Activated T-helper 2 cell treated with anti-CD3 and anti-CD28 coated beads, Interferon-gamma antibody, Interleukin-2, Interleukin-4, amounts not matched to agents 10 μg/mL and 5 μg/mL and 100 μg/mL, durations not matched to agents 14 hours and 24 hours and 36 hours (primary cell): Measurements from ENCODE around the gene OVCH1. TPM values are rescaled to one million over a fixed set of nuclear protein-coding genes. Genes with fewer than 3 reads are reported as not detected.

Experiments
- DNase-seq: peaks from one replicate; pipeline ENCODE4 v3.0.0; 2021; ENCODE audit warnings: low spot score
- H3K27ac Mint-ChIP-seq: one replicate; pipeline ENCODE4 v1.8.0; 2021; ENCODE audit warnings: mixed read lengths
- H3K27me3 Mint-ChIP-seq: one replicate; pipeline ENCODE4 v1.8.0; 2021; ENCODE audit warnings: low read depth, mixed read lengths
- H3K36me3 Mint-ChIP-seq: one replicate; pipeline ENCODE4 v1.8.0; 2021; ENCODE audit warnings: low read depth, mixed read lengths
- H3K4me1 Mint-ChIP-seq: one replicate; pipeline ENCODE4 v1.8.0; 2021; ENCODE audit warnings: low read depth, mixed read lengths
- H3K4me3 Mint-ChIP-seq: one replicate; pipeline ENCODE4 v1.8.0; 2021; ENCODE audit warnings: low read depth, mild to moderate bottlenecking, moderate library complexity, mixed read lengths
- H3K9me3 Mint-ChIP-seq: one replicate; pipeline ENCODE4 v1.8.0; 2021; ENCODE audit warnings: mixed read lengths
- intact Hi-C: fragments of 100-400 bp; cut with micrococcal nuclease; formaldehyde crosslinking; loops from one replicate; pipeline ENCODE4 v1.15.1; 2023
- total RNA-seq: library from RNA; stranded (reverse); gene quantifications from 2 replicates; pipeline ENCODE4 v1.2.3, GENCODE V29; 2022

OVCH1 gene
- not detected in 2 replicates for total RNA-seq

DNA sequence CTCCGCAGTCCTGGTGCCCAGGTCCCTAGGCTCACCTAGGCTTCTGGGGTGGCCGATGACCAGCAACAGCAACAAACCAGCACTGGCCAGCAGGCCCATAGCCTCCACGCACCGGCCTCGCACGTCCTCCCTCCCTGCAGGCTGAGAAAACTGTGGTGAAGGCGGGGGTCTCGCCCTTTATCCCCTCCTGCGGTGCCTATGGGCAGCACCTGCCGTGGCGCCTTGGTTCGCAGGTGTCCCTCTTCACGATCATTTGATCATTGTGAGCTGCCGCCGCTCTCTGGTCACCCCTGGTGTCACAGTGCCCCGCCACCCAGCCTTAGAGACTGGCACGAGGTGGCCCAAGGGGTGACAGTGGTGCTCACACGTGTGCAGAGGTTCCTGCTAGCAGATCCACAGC, at the start of gene OVCH1:
Gene OVCH1 (minus strand): TSS at position 99 of the 400 bp plus-strand sequence. CDS start 0 bp downstream, at position 99.
- no peaks in the 10 kb centered on the region for H3K36me3 Mint-ChIP-seq
- DNase-seq, result no peak
- intact Hi-C loops, result no loop called here
- H3K27ac Mint-ChIP-seq, result no peak within 1 kb of the TSS
- H3K27me3 Mint-ChIP-seq, result no peaks in the 10 kb centered on the region
- no peaks in the 10 kb centered on the region for H3K4me1 Mint-ChIP-seq
- H3K9me3 Mint-ChIP-seq, result no peaks in the 10 kb centered on the region
- no peak within 1 kb of the TSS for H3K4me3 Mint-ChIP-seq

- intact Hi-C loops, result no loop called here
- no peak overlapping the region for H3K27ac Mint-ChIP-seq
- DNase-seq, result no peak
- no peaks in the 10 kb centered on the region for H3K9me3 Mint-ChIP-seq
- no peaks in the 10 kb centered on the region for H3K36me3 Mint-ChIP-seq
- no peak overlapping the region for H3K4me3 Mint-ChIP-seq
- H3K4me1 Mint-ChIP-seq, result no peaks in the 10 kb centered on the region
- H3K27me3 Mint-ChIP-seq, result peaks cover 1% of the 10 kb centered on the region
These were observed 49.7 kb upstream of the OVCH1 start for GRCh38 chr12:29547151-29547632.

GRCh38 chr12:29546000-29546399, 48.5 kb upstream of the OVCH1 start:
- H3K27me3 Mint-ChIP-seq, result peaks cover 1% of the 10 kb centered on the region
- intact Hi-C loops, result no loop called here
- H3K36me3 Mint-ChIP-seq, result no peaks in the 10 kb centered on the region
- H3K4me1 Mint-ChIP-seq, result no peaks in the 10 kb centered on the region
- H3K27ac Mint-ChIP-seq, result no peak overlapping the region
- H3K9me3 Mint-ChIP-seq, result no peaks in the 10 kb centered on the region
- H3K4me3 Mint-ChIP-seq, result no peak overlapping the region
- DNase-seq, result no peak

GRCh38 chr12:29545102-29545467, 47.6 kb upstream of the OVCH1 start:
- no peak overlapping the region for H3K27ac Mint-ChIP-seq
- intact Hi-C loops, result no loop called here
- H3K36me3 Mint-ChIP-seq, result no peaks in the 10 kb centered on the region
- no peak for DNase-seq
- H3K4me1 Mint-ChIP-seq, result no peaks in the 10 kb centered on the region
- no peaks in the 10 kb centered on the region for H3K9me3 Mint-ChIP-seq
- H3K27me3 Mint-ChIP-seq, result peaks cover 1% of the 10 kb centered on the region
- H3K4me3 Mint-ChIP-seq, result no peak overlapping the region

DNA sequence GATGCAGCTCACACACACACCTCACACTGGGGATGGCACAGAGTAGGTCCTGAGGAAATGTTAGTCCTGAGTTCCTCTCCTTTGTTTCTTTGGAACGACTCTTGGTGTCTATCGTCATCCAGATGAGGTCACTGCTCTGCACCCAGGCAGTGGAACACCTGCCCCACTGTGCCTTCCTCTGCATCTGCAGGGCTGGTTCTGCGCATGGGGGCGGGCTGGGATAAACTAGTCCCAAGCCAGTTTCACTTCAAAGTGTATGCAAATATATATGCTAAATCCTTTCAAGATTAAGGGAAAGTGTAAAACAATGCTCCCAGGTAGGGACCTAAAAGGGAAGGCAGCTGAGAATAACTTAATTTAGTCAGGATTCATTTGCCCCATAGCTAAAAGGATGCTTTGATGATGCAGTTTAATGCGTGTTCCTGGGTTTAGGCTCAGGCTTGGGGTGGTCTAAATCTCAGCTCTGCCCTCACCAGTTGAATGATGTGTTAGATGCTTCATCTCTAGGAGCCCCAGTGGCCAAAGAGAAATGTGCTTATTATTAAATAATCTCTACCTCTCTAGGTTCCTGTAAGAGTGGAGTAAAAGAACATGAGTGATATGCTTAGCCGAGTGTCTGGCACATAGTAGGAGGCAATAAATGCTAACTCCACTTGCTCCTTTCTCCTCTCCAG, 47.1 kb upstream of the OVCH1 start:
- intact Hi-C loops, result no loop called here
- Mint-ChIP-seq H3K27me3 (peaks cover 1% of the 10 kb centered on the region), H3K4me3 (no peak overlapping the region), H3K9me3 (no peaks in the 10 kb centered on the region), H3K4me1 (no peaks in the 10 kb centered on the region), H3K27ac (no peak overlapping the region), H3K36me3 (no peaks in the 10 kb centered on the region)
- DNase-seq, result no peak

GRCh38 chr12:29543036-29543435, 45.5 kb upstream of the OVCH1 start:
- Mint-ChIP-seq H3K4me1 (no peaks in the 10 kb centered on the region), H3K27me3 (peaks cover 1% of the 10 kb centered on the region), H3K9me3 (no peaks in the 10 kb centered on the region), H3K27ac (no peak overlapping the region), H3K36me3 (no peaks in the 10 kb centered on the region), H3K4me3 (no peak overlapping the region)
- DNase-seq, result no peak
- intact Hi-C loops, result no loop called here

- no peaks in the 10 kb centered on the region for H3K9me3 Mint-ChIP-seq
- H3K4me1 Mint-ChIP-seq, result no peaks in the 10 kb centered on the region
- no peak overlapping the region for H3K27ac Mint-ChIP-seq
- H3K4me3 Mint-ChIP-seq, result no peak overlapping the region
- no peak for DNase-seq
- no peaks in the 10 kb centered on the region for H3K27me3 Mint-ChIP-seq
- intact Hi-C loops, result no loop called here
- no peaks in the 10 kb centered on the region for H3K36me3 Mint-ChIP-seq
These were observed 39.8 kb upstream of the OVCH1 start for GRCh38 chr12:29537298-29537697.

DNA sequence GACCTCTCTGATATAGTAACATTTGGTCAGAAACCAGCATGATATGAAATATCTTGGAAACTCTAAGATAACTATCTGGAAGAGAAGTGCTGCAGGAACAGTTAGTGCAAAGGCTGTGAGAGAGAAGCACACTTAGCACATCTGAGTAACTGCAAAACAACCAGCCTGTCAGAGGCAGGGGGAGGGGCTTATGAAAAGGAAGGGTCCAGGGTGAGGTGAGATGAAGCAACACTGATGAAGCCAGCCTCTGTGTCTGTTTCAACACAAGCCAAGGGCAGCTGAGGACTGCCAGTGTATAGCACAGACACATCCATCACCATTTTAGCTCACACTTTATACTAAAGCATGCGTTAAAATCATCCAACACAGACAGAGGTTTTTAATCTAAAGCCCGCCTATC, 37.4 kb upstream of the OVCH1 start:
- intact Hi-C loops, result no loop called here
- H3K27me3 Mint-ChIP-seq, result no peaks in the 10 kb centered on the region
- H3K9me3 Mint-ChIP-seq, result no peaks in the 10 kb centered on the region
- no peak for DNase-seq
- H3K36me3 Mint-ChIP-seq, result no peaks in the 10 kb centered on the region
- H3K4me3 Mint-ChIP-seq, result no peak overlapping the region
- no peak overlapping the region for H3K27ac Mint-ChIP-seq
- no peaks in the 10 kb centered on the region for H3K4me1 Mint-ChIP-seq

- Mint-ChIP-seq H3K27ac (no peak overlapping the region), H3K4me1 (no peaks in the 10 kb centered on the region), H3K4me3 (no peak overlapping the region), H3K9me3 (no peaks in the 10 kb centered on the region), H3K27me3 (no peaks in the 10 kb centered on the region), H3K36me3 (no peaks in the 10 kb centered on the region)
- DNase-seq, result no peak
- intact Hi-C loops, result no loop called here
These were observed 36.5 kb upstream of the OVCH1 start for GRCh38 chr12:29533815-29534489.

DNA sequence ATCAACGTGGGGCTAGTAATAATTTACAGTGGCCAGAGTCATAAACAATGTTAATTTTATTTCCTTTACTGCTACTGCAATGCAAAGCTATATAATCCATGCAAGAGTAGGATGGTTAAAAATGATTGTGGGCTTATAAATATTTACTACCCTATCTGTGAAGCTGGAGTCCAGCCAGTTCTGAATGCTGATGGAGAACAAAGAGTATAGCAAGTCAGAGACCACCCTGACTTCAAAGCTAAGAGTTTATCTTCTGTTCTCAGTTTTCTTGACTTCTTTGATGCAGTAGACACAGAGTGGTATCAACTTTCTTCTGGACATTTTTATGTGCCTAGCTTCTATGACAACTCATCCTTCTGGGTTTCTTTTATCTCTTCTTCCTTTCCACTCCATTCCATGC, 34.0 kb upstream of the OVCH1 start:
- Mint-ChIP-seq H3K9me3 (no peaks in the 10 kb centered on the region), H3K4me3 (no peak overlapping the region), H3K27me3 (peaks cover 3% of the 10 kb centered on the region), H3K27ac (no peak overlapping the region), H3K4me1 (no peaks in the 10 kb centered on the region), H3K36me3 (no peaks in the 10 kb centered on the region)
- intact Hi-C loops, result no loop called here
- no peak for DNase-seq

DNA sequence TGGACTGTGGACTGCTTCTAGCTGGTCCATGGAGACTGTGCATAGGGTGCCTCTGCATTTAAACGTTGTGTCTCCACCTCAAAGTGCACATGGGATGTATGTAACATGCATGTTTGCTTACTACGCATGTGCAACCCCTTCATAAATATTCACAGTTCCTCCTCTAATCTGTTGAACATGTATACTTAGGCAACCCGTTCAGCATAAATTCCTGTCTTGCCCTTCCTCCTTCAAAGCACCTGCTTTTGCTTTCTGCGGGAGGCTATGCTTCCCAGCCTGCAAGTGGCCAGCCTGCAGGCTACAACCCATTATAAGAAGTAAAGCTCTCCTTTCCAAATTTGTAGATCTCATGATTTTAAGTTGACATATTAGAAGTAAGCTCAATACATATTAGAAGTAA, 33.0 kb upstream of the OVCH1 start:
- Mint-ChIP-seq H3K27ac (no peak overlapping the region), H3K27me3 (peaks cover 3% of the 10 kb centered on the region), H3K4me1 (no peaks in the 10 kb centered on the region), H3K4me3 (no peak overlapping the region), H3K9me3 (no peaks in the 10 kb centered on the region), H3K36me3 (no peaks in the 10 kb centered on the region)
- intact Hi-C loops, result no loop called here
- no peak for DNase-seq

DNA sequence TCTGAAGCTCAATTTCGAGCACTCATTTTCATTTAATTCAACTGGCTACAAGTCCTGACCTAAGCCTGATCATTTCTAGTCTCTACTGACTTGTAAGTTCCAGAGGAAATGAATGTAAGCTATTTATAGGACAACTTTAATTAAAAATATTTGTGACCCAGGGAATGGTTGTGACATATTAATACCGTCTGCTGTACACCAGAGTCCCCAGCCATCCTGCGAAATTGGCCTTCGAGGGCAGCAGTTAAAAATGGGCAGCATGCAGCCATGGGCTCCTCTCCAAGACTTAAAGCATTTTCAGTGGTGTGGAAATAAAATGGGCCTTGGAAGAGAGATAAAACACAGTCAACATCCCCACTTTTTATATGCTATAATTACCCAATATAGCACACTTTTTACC, 30.7 kb upstream of the OVCH1 start:
- DNase-seq, result no peak
- no peak overlapping the region for H3K4me3 Mint-ChIP-seq
- no peaks in the 10 kb centered on the region for H3K36me3 Mint-ChIP-seq
- no peak overlapping the region for H3K27ac Mint-ChIP-seq
- no peaks in the 10 kb centered on the region for H3K9me3 Mint-ChIP-seq
- intact Hi-C loops, result no loop called here
- H3K4me1 Mint-ChIP-seq, result no peaks in the 10 kb centered on the region
- peaks cover 3% of the 10 kb centered on the region for H3K27me3 Mint-ChIP-seq

DNA sequence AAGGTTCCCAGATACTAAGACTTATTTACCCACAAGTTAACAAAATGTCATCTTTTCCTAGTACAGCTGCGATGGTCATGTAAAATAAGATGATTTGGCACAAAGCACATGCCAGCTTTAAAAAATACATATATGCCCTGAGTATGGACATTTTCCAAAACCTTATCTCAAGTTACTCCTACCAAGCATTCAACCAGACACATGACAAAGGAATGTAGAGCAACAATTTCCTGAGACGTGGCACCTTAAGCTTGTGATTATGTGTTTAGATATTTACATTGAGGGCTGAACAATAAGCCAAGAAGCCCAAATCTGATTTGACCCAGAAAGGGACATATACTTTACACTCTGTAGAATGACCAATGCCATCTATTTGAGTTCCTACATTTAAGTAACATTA, 24.5 kb upstream of the OVCH1 start:
- H3K27me3 Mint-ChIP-seq, result no peaks in the 10 kb centered on the region
- H3K4me3 Mint-ChIP-seq, result no peak overlapping the region
- intact Hi-C loops, result loop anchor here (5.0 kb wide), 1 partner anchor 1285 kb away; no protein-coding TSS in a partner anchor
- H3K9me3 Mint-ChIP-seq, result no peaks in the 10 kb centered on the region
- no peaks in the 10 kb centered on the region for H3K36me3 Mint-ChIP-seq
- DNase-seq, result no peak
- H3K27ac Mint-ChIP-seq, result no peak overlapping the region
- H3K4me1 Mint-ChIP-seq, result no peaks in the 10 kb centered on the region
